Fibroblast of skin of scalp (primary cell): ENCODE results near the gene OPCML.

Experiments used
- DNase-seq: peaks from one replicate; pipeline ENCODE4 v3.0.0-alpha.2; 2013

Gene OPCML

DNA sequence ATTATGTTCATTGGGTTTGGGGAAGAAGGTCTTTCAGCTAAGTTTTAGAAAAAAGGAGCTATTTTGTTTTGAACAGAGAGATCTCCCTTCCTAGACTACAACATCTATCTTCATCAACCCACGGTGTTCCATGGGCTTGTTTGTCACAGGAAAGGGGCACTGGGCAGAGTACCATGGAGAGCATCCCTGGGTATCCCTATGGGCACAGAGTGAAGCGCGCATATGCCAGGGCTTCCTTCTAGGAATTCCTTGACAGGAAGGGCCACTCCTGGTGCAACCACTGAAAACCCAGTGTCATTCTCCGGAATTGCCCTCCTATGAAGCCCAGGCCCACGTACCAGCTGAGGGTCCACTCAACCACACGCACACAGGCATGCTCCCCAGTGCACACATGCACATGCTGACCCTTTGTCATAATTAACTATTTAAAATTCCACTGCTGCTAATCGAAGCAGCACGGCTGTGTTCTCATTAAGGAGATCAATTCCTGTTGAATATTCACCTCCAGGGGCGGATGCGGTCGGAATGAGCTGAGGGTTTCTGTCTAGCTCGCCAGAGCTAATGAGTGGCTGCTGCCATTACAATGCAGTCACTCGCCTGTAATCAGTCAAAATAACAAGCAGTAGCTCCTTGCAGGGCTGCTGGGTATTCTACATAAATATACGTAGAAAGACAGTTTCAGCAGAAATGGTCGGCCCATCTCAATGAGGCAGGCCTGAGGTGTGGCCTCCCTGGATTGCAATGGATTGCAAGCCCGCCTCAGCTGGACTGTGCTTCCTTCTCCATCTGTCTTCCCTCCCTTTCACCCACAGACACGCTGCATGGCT is 512.5 kb downstream of the OPCML start:
- no peak for DNase-seq

DNA sequence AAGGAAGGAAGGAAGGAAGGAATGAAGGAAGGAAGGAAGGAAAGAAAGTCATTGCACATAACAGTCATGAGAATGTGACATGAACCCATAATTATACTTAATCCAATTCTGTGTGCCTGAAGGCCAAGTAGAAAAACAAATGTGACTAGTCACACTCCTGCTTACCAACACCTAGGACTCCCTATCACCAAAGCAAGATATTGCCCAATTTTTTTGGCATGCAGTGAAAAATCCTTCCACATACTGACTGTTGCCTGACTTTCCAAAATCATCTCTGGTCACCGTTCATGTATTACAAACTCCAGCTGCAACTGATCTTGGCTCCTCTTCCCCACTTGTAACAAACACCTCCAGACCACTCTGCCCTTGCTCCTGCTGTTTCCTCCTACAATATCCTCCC is 516.8 kb downstream of the OPCML start:
- no peak for DNase-seq

DNA sequence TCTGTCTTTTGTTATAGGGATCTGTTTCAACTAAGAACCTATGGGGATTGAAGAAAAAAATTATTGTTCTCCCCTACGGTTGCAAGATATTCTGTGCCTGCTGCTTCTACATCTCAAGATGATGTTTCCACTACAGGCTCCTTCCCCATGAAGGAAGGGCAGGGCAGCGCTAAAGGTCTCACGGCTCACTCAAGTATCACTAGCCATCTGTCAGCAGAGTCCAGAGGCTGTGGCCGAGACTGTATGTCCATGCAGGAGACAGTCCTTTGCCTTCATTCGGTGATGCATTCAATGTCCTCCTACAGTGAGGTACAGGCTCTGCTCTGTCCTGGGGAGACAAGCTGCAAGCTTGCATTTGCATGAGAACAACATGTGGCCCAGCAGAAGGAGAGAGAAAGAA is 518.0 kb downstream of the OPCML start:
- no peak for DNase-seq

DNA sequence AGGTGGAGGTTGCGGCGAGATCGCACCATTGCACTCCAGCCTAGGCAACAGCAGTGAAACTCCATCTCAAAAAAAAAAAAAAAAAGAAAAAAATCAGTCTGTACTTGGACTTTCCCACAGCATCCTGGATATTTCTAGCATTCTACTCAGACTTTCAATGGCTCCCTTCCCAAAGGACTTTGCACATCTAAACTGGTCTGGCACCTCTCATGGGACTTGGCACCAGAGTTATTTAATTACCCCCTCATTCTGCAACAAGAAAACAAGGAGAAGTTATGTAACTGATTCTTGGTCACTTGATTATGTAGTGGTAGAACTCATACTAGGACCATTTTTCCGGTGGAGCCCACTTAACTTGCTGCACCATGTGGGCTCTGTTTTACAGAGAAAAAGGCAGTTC is 519.5 kb downstream of the OPCML start:
- DNase-seq: no peak

DNA sequence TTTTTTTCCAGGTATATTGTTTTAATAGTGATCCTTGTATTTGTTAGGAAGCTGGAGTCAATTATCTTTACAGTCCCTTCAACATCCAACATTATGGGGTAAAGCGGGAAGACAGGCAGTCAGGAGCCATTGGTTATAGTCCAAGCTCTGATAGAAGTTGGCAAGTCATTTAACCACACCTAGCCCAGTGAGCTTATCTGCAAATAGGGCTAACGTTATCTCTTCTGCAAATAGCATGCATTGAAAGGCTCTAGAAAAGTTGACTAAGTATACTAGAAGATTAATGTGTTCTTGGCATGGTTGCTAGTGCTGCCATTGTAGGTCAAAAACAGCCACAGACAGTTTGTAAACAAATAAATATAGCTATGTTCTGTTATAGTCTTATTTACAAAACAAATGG is 520.7 kb downstream of the OPCML start:
- DNase-seq: no peak

DNA sequence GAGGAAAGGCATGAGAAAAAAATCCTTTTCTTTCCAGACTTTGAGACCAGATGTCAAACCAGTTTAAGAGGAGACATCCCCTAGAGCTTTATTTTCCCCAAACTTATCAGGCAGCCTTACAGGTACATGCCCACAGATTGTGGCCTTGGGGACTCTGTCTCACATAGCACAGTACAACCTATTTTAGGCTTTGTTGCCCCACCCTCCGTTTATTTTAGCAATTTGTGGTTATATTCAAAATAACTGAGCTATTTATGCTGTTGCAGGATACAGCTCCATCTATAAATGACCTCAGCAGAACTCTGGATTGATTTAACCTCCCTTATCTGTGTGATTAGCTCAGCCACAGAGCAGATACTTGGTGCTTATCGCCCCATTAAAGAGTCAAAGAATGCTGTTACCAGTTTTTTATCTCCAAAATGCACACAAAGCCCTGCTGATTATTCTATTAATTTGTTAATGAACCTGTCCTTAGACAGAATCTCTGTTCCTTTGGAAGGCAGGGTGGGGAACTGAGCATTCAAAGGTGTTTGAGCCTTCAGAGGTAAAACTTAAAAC is 525.2 kb downstream of the OPCML start:
- DNase-seq: no peak

DNA sequence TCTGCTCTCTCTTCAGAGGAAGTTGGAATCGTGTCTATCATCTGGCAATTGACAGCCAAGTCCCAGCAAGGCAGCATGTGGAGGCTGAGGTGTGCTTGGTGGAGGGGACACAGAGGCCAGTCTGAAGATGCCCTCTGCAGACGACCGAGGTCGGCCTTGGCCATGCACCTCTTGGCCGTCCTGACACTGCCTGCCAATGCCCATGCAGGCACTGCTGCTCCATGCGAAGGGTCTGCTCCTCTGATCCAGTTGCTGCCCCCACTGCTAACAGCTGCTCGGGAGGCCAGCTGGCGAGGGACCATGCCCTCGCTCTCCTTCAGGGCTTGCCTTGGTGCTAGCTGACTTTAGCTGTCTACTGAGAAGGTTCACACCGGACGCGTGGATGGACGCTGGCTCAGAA is 527.9 kb downstream of the OPCML start:
- no peak for DNase-seq

DNA sequence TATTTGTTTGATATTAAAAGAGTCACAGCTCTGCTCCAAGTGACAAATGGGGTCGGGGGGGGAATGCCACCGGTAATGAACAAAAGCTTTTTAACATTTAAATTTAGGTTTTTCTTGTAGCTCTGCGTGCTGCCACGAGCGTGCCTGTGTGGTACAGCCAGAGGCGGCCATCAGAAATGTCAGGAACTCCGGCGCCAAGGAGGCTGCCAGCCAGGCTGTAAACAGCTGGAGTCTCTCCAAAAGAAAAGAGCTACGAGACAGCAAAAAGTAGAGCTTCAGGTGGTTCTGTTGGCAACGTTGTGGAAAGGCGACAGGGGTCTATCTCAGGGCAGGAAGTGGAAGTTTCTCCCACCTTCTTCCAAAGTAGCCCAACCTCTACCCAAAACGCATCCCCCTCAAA is 532.8 kb downstream of the OPCML start:
- DNase-seq: no peak

DNA sequence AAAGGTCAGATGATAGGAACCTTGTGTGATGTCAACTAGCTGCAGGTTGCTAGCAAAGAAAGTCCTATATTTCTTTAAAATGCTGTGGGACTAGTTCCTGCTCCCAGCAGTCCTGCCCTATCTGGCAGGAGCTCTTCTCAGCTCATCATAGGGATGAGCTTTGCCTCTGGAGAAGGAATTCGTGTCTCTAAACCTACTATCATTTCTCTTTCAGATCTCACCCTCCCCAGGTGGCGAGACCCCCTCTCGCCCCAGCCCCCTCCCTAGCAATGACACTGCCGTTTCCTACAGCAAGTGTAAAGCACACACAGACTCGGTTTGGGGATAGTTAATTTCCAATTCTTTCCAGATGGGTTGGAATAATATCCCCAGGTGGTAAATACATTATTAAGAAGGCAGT is 533.3 kb downstream of the OPCML start:
- no peak for DNase-seq

DNA sequence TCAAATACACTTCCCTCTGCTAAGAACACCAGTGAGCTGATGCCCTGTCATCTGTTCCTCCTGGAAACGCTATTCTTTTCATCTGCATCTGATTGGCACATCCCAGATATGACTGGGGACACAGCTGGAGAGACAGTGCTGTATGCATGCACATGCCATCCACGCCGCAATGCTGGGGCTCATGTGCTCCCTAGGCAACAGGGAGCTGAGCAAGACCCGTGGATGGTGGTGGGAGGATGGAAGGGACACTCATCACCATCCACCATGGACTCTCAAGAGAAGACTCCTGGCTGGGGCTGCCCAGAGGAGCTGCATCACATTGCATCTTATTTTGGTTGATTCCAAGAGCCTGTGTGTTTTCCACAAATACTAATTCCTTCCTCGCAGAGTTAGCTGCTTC is 534.9 kb downstream of the OPCML start:
- no peak for DNase-seq

DNA sequence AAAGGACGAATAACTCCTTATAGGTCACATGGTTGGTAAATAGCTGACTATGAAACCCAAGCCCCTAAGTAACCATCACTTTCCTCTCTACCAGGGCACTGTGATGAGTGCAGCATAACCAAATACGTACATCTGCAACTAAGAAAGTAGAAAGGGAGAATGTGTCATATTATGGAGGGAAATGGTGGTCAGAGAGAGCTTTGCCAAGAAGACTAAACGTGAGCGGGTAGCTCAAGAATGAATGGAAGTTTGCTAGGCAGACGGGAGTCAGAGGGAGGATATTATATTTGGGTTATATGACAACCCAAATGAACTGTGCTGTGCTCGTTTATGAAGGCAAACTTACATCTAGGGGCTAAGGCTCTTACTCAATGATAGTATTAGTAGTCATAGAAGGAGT is 537.3 kb downstream of the OPCML start:
- DNase-seq: peak; percentile 17

DNA sequence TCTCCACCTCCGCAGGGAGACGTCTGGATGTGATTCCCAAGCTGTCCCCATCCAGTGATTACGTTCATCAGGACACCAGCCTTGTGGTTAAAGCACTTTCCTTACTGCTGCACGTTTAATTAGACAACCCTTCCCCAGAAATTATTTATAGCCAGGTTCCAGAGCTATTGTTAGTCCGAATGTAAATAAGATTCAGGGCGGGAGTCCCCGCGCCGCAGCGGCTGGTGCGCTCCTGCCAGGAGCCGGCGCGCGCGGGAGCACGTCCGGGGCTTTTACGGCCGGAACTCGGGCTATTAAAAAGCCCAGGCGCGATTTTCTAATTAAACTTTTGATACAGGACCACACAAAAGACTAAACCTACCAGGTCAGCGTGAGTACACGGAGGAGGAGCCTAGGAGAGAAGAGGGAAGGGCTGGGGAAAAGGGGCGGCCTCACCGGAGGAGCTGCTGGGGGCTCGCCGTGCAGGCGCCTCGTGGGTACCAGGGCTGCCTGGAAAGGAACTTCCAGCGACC is 538.3 kb downstream of the OPCML start:
- no peak for DNase-seq

DNA sequence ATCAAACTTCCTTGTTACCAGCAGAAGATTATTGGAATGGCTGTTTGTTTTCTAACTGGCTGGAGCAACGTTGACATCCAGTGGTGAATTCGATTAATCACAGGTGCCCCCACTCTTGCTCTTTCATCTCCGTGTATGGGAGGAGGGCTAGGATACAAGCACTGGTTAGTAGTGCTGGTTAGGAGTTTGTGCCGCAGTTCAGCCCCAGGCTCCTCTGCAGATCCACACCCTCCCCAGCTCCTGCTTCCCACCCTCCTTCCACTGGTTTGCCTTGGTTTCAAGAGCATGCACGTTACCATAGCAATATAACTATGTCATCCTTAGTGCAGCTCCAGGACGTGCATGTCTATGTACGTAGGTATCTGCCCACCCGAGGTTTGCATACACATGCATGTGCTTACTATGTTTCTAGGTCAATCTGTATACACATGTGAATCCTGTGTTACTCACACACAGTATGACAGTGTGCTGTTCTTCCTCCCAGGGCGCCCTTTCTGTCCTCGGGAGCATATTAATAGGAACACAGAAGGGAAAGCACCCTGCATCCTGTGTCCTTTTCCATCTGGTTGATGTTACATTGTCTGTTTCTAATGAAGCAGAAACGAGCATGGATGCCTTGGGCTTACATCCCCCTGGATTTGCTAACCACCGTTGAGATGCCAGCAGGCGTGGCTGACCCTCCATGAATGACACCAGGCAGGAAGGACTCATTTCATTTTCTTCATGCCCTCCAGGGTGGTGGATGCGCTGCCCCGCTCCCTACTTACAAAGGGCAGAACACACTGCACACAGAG is 539.3 kb downstream of the OPCML start:
- peak; percentile 17 for DNase-seq

DNA sequence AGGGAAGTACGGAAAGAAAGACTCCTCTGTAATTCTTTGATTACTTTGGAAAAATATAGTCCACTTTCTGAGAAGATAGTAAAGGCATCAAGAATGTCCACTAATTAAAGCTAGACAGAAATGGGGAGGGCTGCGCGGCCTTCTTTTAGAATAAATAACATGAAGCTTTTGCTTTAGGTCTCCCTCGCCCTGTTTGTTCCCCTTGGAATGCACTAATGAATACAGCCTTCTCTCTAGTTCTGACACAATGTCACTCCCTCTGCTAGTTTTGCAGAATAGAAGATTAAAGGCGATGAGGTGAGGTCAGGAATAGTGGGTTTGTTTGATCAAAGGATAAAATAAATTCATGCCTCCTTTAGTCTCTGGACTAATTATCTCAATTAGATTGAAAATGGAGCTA is 543.9 kb downstream of the OPCML start:
- DNase-seq: no peak

DNA sequence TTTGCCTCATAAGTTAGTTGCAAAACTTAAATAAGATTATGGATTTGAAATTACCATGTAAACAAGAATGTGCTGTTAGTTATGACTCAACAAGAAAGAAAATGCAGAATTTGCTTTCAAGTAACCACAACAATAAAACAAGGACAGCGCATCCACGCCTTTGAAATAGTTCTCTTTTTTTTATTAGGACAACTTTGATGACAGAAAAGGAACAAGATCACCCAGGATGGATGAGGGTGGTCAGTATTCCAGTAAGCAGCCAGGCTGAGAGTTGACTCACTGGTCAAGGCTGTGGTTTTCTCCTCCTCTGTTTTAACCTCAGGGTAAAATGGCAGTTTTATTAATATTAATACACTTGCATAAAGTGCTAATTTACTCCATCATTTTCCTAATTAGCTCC is 544.4 kb downstream of the OPCML start:
- DNase-seq: no peak

DNA sequence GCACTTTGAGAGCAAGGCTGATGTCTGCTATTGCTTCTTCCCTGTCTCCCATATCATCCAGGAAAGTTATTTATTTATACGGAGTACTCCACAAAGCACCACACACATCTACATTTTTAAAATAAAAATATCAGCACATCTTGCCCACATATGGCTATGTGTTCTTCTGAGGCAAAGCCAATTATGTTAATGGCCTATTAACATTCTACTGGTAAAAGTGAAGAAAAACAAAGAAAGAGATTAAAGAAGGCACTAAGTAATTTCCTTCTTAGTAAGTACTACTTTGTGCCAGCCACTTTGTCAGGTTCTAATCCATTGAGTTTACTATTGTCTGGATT is 548.7 kb downstream of the OPCML start:
- DNase-seq: no peak

DNA sequence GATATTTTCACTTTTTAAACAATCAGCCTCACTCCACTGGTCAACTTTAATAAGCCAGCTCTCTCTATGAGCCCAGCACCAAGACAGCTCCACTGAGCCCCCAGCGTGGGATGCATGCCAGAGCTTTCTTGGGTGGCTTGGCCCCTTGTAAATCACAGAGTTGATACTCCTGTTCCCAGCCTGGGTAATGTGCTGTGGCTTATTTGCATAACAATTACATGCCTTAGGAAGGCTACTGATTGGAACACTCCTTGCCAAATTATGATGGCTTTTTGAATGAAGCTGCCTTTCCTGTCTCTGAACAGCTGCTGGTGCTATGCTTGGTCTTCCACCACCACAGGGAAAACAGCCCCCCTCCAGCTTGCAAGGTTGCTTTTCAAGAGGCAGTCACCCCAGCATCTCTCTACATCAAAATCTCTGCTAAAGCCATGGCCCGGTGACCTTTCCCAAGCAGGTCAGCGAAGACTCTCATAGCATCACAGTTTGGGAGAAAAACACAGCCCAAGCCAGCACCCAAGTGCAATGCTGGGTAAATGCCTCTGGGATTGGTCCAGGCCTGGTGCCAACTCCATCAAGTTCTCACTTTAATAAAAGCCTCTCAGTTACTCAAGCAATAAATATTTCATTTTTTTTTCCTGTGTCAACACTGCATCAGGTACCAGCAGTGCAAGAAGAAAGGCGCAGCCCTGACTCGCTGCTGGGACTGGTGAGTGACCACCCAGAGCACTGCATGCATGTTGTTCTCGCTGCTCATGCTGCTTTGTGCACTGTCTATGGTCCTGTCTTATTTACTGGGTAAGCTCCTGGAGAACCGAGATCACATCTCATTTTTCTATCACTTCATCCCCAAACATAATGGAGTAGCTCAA is 549.3 kb downstream of the OPCML start:
- no peak for DNase-seq

DNA sequence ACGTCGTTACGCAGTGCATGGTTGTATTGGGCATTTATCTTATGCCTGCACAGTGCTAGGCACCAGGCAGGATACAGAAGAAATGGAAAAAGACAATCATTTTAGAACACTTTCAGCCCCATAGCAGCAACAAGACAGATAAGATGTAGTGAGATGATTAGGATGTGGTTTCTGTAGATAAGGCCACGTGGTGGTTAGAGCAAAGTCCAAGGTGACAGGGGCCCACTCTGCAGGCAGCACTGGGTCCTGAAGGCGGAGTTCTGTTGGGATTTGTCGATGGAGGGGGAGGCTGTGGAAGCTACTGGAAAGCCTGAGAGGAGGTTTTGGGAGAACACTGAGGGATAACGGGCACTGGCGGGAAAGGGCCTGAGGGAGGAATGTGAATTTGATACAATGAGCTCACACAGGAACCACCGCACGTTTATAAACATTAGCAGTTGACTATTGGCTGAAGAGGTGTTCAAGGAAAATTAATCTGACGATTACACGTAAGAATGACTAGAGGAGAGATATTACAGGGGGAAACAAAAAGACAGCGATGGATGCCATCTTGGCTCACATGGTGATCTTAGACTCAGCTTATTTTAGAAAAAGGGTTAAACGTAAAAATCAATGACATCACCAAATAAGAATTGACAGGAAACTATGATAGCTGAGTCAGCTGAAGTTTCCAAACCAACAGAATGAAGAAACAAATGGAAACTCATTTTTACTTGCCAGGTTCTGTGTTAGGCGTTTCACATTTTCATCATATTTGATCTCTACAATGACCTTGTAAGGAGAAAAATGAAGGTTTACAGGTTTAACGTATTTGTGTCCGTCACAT is 551.0 kb downstream of the OPCML start:
- no peak for DNase-seq

DNA sequence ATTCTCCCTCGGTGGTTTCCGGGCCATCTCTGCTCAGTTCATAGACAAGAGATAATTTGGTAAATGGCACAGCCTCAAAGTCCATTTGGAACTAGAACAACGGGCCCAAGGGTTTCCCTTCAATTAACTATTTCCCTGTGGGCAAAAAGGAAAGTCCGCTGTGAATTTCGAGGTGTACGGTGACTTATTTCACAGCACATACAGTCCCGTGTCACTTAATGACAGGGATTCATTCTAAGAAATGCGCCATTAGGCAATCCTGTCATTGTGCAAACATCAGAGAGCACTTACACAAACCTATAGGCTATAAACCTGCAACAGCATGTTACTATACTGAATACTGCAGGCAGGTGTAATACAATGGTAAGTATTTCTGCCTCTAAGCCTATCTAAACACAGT is 551.6 kb downstream of the OPCML start:
- no peak for DNase-seq

DNA sequence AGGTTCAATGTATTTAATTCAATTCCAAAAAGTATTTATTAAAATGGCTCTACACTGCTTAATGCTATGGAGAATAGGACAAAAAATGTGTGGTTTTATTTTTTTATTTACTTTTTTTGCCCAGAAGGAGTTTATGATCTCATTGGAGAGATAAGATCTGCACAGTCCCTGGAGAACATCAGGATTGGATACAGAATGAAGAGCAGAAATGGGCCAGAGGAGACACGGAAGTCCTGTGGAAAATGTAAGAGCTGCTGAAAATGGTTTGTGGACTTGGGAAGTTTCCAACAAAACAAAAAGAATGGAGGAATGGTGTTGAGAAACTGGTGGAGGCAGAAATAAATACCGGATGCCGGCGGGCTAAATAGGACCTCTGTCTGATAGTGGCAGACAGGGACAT is 554.6 kb downstream of the OPCML start:
- no peak for DNase-seq

DNA sequence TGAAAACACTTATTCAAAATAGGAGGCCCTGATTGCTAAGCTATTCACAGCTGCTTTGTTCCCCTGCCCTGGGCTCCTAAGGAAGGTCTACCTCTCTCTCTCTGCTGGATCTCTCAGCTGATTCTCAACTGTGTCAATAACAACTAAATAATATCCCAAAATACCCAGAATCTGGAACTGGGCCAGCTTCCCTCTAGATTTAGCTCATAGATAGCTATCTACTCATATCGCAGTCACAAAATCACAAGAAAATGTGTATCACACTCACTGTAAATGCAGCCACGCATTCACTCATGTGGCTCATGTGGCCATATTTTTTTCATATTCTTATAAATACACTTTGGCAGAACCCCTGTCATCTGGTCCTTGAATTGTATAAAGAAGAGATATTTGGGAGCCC is 555.1 kb downstream of the OPCML start:
- DNase-seq: no peak

DNA sequence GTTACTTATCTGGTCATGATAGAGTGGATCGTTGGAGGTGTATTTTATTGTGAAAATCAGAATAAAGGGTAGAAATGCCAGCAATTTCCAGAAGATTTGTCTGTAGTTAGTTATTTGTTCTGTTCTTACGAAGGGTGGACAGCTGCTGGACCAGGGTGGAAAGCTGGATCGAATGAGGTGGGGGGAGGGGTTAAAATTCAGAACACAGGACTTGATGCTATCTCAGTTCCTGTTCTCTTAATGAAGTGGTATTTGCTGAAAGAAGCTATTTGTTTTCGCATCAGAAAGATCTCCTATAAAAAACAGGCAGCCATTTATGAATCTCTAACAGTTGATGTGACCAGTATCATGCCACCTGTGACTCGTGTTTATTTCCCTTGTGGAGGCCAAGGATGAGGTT is 556.2 kb downstream of the OPCML start:
- DNase-seq: no peak
